LNCAP (cell line): Measurements from ENCODE around the gene EDDM3A.

Source experiments
- TF ChIP-seq, protein P1 (sequence below): fragments of 450-650 bp; IDR thresholded peaks from 2 replicates; pipeline ENCODE4 v1.5.1; 2017; ENCODE audit warnings: mild to moderate bottlenecking

EDDM3A gene

DNA sequence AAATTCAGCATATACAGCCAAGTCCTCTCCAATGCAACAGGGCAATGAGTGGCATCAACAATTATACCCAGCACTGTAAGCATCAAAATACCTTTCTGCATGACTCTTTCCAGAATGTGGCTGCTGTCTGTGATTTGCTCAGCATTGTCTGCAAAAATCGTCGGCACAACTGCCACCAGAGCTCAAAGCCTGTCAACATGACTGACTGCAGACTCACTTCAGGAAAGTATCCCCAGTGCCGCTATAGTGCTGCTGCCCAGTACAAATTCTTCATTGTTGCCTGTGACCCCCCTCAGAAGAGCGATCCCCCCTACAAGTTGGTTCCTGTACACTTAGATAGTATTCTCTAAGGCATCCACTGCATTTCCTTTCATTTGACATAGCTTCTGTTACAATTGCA lies 36.1 kb downstream of the EDDM3A start:
- TF ChIP-seq, protein P1, sequence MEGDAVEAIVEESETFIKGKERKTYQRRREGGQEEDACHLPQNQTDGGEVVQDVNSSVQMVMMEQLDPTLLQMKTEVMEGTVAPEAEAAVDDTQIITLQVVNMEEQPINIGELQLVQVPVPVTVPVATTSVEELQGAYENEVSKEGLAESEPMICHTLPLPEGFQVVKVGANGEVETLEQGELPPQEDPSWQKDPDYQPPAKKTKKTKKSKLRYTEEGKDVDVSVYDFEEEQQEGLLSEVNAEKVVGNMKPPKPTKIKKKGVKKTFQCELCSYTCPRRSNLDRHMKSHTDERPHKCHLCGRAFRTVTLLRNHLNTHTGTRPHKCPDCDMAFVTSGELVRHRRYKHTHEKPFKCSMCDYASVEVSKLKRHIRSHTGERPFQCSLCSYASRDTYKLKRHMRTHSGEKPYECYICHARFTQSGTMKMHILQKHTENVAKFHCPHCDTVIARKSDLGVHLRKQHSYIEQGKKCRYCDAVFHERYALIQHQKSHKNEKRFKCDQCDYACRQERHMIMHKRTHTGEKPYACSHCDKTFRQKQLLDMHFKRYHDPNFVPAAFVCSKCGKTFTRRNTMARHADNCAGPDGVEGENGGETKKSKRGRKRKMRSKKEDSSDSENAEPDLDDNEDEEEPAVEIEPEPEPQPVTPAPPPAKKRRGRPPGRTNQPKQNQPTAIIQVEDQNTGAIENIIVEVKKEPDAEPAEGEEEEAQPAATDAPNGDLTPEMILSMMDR = no peak

DNA sequence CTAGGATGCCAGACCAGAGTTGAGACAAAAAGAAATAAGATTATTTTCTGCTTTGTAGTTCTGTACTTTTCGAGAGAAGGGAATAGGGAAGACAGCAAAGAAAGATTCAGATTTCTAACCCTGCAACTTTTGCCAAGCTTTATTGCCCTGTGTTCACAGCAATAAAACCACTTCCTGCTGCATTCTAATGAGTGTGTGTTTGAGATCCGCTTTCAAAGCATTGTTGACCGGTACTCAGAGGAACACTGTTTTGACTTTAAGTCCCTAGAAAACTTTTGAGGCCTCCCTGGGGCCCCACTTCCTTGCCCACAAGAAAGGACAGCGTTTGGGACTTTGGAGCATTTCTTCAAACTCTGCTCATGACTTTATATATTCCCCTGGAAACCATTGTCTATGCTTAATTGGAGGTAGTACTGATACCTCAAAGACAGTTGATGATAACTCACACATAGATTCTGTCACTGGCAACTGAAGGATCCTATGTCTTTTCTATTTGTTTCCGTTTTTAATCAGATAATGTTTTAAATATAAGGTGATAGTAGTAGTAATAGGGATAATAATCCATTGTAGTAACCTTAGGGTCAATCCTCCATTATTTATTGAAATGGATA lies 36.7 kb downstream of the EDDM3A start:
- TF ChIP-seq, protein P1 = no peak

DNA sequence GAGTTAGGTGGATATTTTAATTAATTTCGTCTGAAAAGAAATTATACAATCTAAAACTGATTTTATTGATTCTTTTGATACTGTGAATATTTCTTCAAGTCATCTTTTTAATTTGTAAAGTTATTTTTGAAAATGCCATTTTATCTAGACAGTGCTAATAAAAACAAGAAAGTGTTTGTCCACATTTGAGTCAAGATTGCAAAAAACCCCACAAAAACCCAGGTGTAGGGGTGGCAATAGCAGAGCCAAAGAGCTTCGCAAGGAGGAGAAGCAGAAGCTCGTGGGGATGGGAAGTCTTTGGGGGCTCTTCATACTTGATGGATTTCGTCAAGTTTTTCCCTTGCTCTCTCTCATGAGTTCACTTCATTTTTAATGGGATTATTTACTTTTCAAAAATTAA lies 41.3 kb downstream of the EDDM3A start:
- TF ChIP-seq, protein P1 = no peak

DNA sequence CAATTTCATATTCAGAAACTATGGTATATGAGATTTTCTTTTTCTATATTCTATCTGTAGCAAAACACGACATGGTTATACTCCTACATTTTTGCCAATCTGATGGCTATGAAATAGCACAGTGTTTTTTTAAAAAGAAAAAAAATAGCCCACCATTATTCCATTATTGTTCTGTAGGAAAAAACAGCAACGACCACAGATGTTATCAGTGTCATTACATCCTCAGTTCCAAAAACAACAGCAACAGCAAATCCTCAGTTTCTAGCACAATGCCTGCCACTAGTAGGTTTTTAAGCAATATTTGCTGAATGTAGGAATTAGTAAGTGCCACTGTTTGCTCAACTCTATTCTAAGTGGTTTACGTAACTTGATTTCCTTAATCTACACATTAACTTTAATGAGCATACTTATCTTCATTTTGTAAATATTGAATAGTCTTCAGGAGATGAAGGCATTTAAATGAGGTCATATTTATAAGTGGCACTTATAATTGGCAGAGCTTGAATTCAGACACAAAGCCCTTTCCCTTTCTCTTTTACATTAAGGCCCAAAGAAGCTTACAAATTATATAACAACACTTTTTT lies 43.6 kb downstream of the EDDM3A start:
- TF ChIP-seq, protein P1 = no peak

- TF ChIP-seq, protein P1 = no peak
Measured at GRCh38 chr14:20790464-20791116, 44.9 kb downstream of the EDDM3A start.

DNA sequence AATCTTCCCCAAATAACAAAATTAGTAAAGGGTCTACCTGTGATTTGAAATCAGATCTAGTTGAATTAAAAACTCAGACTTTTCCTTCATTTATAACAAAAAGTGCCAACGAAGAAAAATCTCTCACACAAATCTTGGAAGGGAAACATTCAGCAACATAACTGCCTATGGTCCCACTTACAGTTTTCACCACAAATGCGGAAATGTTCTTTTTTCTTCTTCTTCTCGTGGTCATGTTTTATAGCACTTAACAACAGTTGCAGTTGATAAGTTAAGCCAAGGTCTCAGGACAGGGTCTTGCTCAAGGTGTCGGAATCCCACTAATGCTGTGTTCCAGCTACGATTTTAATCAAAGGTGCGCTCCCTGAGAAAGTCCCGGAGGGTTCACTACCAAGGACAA lies 45.5 kb downstream of the EDDM3A start:
- TF ChIP-seq, protein P1 = no peak

GRCh38 chr14:20791597-20791996 lies 45.9 kb downstream of the EDDM3A start:
- TF ChIP-seq, protein P1 = no peak
